Stomach (tissue), 4 donors: ENCODE results near the gene DPYD.

Source experiments
- POLR2AphosphoS5 ChIP-seq, 3 donors: sonication (generic); formaldehyde crosslinking; IDR thresholded peaks; one replicate each; pipeline ENCODE4 v1.6.1; 2016; ENCODE audit warnings: antibody characterized with exemption in 3 of 3
- TF ChIP-seq, protein P1 (sequence below), 7 experiments: fragments of 450-650 bp in 4 of 7; fragments of 200-600 bp in 3 of 7; sonication (generic) in 3 of 7; IDR thresholded peaks; one replicate each; pipeline ENCODE4 v1.5.1; 2016 to 2019; ENCODE audit warnings: antibody characterized with exemption in 7 of 7, control low read depth in 2 of 7, mild to moderate bottlenecking in 1 of 7

DNA sequence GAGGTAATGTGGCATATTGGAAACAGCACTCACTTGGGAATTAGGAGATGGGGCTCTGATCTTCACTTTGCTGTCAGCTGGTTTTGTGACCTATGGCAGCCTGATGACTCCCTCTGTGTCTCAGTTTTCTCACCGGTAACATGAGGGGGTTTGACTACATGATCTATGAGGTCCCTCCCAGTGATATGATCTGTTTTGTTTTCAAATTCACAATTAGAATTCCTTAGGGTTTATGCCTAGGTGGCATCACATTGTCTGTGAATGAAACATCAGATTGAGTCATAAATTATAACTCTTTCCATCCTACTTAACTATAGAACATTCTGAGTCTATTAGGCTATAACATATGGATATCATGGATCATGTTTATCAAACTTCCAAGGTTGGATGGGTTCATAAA, 812.7 kb downstream of the DPYD start:
- no peak for TF ChIP-seq POLR2AphosphoS5 (IDR thresholded peaks at IDR 0.05)
- TF ChIP-seq, protein P1, sequence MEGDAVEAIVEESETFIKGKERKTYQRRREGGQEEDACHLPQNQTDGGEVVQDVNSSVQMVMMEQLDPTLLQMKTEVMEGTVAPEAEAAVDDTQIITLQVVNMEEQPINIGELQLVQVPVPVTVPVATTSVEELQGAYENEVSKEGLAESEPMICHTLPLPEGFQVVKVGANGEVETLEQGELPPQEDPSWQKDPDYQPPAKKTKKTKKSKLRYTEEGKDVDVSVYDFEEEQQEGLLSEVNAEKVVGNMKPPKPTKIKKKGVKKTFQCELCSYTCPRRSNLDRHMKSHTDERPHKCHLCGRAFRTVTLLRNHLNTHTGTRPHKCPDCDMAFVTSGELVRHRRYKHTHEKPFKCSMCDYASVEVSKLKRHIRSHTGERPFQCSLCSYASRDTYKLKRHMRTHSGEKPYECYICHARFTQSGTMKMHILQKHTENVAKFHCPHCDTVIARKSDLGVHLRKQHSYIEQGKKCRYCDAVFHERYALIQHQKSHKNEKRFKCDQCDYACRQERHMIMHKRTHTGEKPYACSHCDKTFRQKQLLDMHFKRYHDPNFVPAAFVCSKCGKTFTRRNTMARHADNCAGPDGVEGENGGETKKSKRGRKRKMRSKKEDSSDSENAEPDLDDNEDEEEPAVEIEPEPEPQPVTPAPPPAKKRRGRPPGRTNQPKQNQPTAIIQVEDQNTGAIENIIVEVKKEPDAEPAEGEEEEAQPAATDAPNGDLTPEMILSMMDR (IDR thresholded peaks at IDR 0.05) = no peak
